Stomach (tissue), 9 donors: ENCODE measurements around the gene SAGE1. TPM values are rescaled to one million over a fixed set of nuclear protein-coding genes. Genes with fewer than 3 reads are reported as not detected.
"Not testable (repeated sequence)": the region's sequence is repeated elsewhere in the genome, so short reads cannot be mapped to it uniquely, and the experiment has no call there.

ENCODE experiments used
- DNase-seq, 2 donors: peaks; one replicate each; pipeline versions ENCODE4 v3.0.0 to v3.0.0-alpha.2; 2013 to 2019
- H3K27ac ChIP-seq, 5 donors: fragments of 200-600 bp in 4 of 5; sonication (generic) in 4 of 5; one replicate each; pipeline ENCODE4 v1.5.1; 2013 to 2019; ENCODE audit warnings: mild to moderate bottlenecking in 1 of 5, moderate library complexity in 1 of 5
- H3K27me3 ChIP-seq, 3 donors: fragments of 200-600 bp; sonication (generic); one replicate each; pipeline ENCODE4 v1.5.1; 2017 to 2019; ENCODE audit warnings: mixed run types in 1 of 3
- H3K36me3 ChIP-seq, 4 donors: fragments of 200-600 bp; sonication (generic); 1 replicate in 3 of 4; 2 replicates in 1 of 4; pipeline ENCODE4 v1.5.1; 2016 to 2019
- H3K4me1 ChIP-seq, 4 donors: fragments of 200-600 bp; sonication (generic); one replicate each; pipeline ENCODE4 v1.5.1; 2016 to 2019
- H3K4me3 ChIP-seq, 4 donors: fragments of 200-600 bp; sonication (generic) in 3 of 4; one replicate each; pipeline ENCODE4 v1.5.1; 2016 to 2019; ENCODE audit warnings: mild to moderate bottlenecking in 1 of 4
- H3K9me3 ChIP-seq, 4 donors: fragments of 200-600 bp; sonication (generic); one replicate each; pipeline ENCODE4 v1.5.1; 2016 to 2019
- EP300 ChIP-seq: sonication (generic); formaldehyde crosslinking; IDR thresholded peaks from one replicate; pipeline ENCODE4 v1.6.1; 2017; ENCODE audit warnings: antibody characterized with exemption
- POLR2A ChIP-seq, 4 donors: fragments of 450-650 bp; IDR thresholded peaks; one replicate each; pipeline ENCODE4 v1.6.1; 2016; ENCODE audit warnings: antibody characterized with exemption in 4 of 4, control low read depth in 2 of 4, mild to moderate bottlenecking in 1 of 4, moderate library complexity in 1 of 4
- POLR2AphosphoS5 ChIP-seq, 3 donors: sonication (generic); formaldehyde crosslinking; IDR thresholded peaks; one replicate each; pipeline ENCODE4 v1.6.1; 2016; ENCODE audit warnings: antibody characterized with exemption in 3 of 3
- WGBS, 5 donors: extraction: QIAGEN DNeasy Blood & Tissue Kit in 3 of 5; methylation state at CpG; one replicate each; pipeline versions ENCODE4 v1.1.5 to v1.1.7; 2013 to 2018; 5-methylcytosine and 5-hydroxymethylcytosine counted together
- intact Hi-C: fragments of 100-400 bp; cut with DNase I; formaldehyde crosslinking; loops from one replicate; pipeline ENCODE4 v1.15.1; 2023; ENCODE audit warnings: low total_unique reads
- polyA plus RNA-seq, 3 donors: library from polyadenylated mRNA; stranded (reverse); fragments of 200-250 nt; gene quantifications; one replicate each; pipeline ENCODE4 v1.2.3, GENCODE V29; 2013
- total RNA-seq, 5 donors: library from RNA; depleted of rRNA; stranded (reverse); fragments of >200 nt; gene quantifications; one replicate each; pipeline versions ENCODE4 v1.1.0 to v1.2.3, GENCODE V29; 2014 to 2016
- TF ChIP-seq, protein P1 (sequence below), 7 experiments: fragments of 450-650 bp in 4 of 7; fragments of 200-600 bp in 3 of 7; sonication (generic) in 3 of 7; IDR thresholded peaks; one replicate each; pipeline ENCODE4 v1.5.1; 2016 to 2019; ENCODE audit warnings: antibody characterized with exemption in 7 of 7, control low read depth in 2 of 7, mild to moderate bottlenecking in 1 of 7
- donor health status: healthy with polysubstance abuse.
- donor health status: Bipolar disorder and iron deficiency.
- donor health status: healthy.

Gene SAGE1
- total and polyA plus RNA-seq, 8 donors: not detected

DNA sequence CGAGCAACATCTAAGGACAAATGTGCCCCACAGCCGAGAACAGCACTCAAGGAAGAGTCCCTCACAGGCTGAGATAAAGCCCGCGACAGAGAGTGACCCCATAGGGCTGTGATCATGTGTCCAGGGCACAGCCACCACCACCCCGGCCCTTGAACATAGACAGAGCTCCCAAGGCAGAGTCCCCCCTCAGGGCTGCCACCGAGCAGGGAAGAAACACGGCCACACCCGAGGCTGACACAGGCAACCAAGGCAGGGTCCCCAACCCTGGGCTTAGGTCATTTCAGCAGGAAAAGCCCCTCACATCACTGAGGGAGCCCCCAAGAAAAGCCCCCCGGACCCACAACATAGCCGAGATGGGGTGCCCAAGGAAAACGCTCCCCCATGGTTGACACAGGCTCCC, 735 bp upstream of the SAGE1 start:
- Histone ChIP-seq H3K27ac (no peak overlapping the region), H3K9me3 (peaks cover 0 to 24% (median 7%) of the 10 kb centered on the region in 4 donors), H3K36me3 (no peaks in the 10 kb centered on the region), H3K27me3 (no peaks in the 10 kb centered on the region), H3K4me1 (no peaks in the 10 kb centered on the region), H3K4me3 (no peak overlapping the region)
- DNase-seq: no peak
- intact Hi-C loops: no loop called here
- no peak for TF ChIP-seq POLR2AphosphoS5 (IDR thresholded peaks at IDR 0.05)
- no peak for TF ChIP-seq EP300
- no peak for TF ChIP-seq POLR2A (IDR thresholded peaks at IDR 0.05)
- TF ChIP-seq, protein P1, sequence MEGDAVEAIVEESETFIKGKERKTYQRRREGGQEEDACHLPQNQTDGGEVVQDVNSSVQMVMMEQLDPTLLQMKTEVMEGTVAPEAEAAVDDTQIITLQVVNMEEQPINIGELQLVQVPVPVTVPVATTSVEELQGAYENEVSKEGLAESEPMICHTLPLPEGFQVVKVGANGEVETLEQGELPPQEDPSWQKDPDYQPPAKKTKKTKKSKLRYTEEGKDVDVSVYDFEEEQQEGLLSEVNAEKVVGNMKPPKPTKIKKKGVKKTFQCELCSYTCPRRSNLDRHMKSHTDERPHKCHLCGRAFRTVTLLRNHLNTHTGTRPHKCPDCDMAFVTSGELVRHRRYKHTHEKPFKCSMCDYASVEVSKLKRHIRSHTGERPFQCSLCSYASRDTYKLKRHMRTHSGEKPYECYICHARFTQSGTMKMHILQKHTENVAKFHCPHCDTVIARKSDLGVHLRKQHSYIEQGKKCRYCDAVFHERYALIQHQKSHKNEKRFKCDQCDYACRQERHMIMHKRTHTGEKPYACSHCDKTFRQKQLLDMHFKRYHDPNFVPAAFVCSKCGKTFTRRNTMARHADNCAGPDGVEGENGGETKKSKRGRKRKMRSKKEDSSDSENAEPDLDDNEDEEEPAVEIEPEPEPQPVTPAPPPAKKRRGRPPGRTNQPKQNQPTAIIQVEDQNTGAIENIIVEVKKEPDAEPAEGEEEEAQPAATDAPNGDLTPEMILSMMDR (IDR thresholded peaks at IDR 0.05): no peak
- WGBS, 5 donors: 87 to 94% (median 92%) methylated on average over 4 to 11 of the region's 11 CpGs

- no peaks in the 10 kb centered on the region for H3K4me1 ChIP-seq
- intact Hi-C loops: no loop called here
- 64 to 87% (median 70%) methylated on average over 5 of the region's 5 CpGs for WGBS, 5 donors
- H3K4me3 ChIP-seq: no peak overlapping the region
- no peaks in the 10 kb centered on the region for H3K9me3 ChIP-seq
- H3K36me3 ChIP-seq: no peaks in the 10 kb centered on the region
- no peaks in the 10 kb centered on the region for H3K27me3 ChIP-seq
- no peak for DNase-seq
- H3K27ac ChIP-seq: no peak overlapping the region
- TF ChIP-seq EP300 (no peak), POLR2A (IDR thresholded peaks at IDR 0.05) (no peak), POLR2AphosphoS5 (IDR thresholded peaks at IDR 0.05) (no peak)
- TF ChIP-seq, protein P1 (IDR thresholded peaks at IDR 0.05): no peak
These were observed 16.7 kb downstream of the SAGE1 start for GRCh38 chrX:135910251-135910650.

DNA sequence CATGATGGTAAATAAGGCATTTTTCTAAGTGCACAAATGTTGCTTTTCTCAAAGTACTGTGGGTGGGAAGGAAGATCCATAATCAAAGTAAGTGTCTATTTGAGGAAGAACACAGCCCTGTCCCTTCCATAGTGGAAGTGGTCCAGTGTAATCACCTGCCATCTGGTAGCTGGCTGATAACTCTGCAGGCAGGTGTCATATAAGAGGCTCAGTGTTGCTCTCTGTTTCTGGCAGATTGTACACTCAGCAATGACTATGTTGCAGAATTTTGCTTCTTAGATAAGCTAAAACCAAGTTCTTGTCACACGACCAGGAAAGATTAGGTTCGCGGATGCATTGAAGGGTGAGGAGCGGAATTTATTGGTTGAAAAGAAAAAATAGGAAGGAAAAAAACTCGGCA, 20.9 kb downstream of the SAGE1 start:
- WGBS, 5 donors: 78 to 92% (median 83%) methylated on average over 3 to 5 of the region's 5 CpGs
- Histone ChIP-seq H3K27me3 (peaks cover 0 to 4% (median 0%) of the 10 kb centered on the region in 3 donors), H3K9me3 (no peaks in the 10 kb centered on the region), H3K27ac (no peak overlapping the region), H3K4me1 (no peaks in the 10 kb centered on the region), H3K4me3 (no peak overlapping the region), H3K36me3 (no peaks in the 10 kb centered on the region)
- DNase-seq: no peak
- intact Hi-C loops: no loop called here
- TF ChIP-seq POLR2AphosphoS5 (IDR thresholded peaks at IDR 0.05): no peak
- TF ChIP-seq POLR2A (IDR thresholded peaks at IDR 0.05): no peak
- no peak for TF ChIP-seq EP300
- TF ChIP-seq, protein P1 (IDR thresholded peaks at IDR 0.05): no peak

- H3K36me3 ChIP-seq, H3K9me3 ChIP-seq, H3K4me3 ChIP-seq, DNase-seq, intact Hi-C loops, H3K4me1 ChIP-seq, H3K27me3 ChIP-seq, H3K27ac ChIP-seq: not testable (repeated sequence)
- WGBS, 5 donors: 15 to 47% (median 31%) methylated on average over 1 of the region's 1 CpG
These were observed 27.0 kb downstream of the SAGE1 start for GRCh38 chrX:135920516-135920915.

DNA sequence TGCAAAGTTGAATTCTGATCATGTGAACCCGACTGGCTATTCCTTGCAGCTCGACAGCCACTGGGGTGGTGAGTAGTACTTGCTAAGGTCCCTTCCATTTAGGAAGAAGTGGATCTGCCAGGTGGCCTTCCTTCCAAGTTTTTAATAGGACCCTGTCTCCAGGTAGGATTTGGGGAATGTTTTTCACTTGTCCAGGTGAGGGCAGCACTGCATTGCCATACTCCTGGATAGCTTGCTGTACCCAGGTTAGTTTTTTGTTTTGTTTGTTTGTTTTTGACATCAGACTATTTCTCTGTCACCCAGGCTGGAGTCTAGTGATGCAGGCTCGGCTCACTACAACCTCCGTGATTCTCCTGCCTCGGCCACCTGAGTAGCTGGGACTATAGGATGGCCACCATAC, 29.8 kb downstream of the SAGE1 start:
- no peak for DNase-seq
- no peak for TF ChIP-seq POLR2AphosphoS5 (IDR thresholded peaks at IDR 0.05)
- no peak for TF ChIP-seq EP300
- TF ChIP-seq POLR2A (IDR thresholded peaks at IDR 0.05): no peak
- TF ChIP-seq, protein P1 (IDR thresholded peaks at IDR 0.05): no peak
- no peak overlapping the region for H3K4me3 ChIP-seq
- H3K27ac ChIP-seq: no peak overlapping the region
- no peaks in the 10 kb centered on the region for H3K36me3 ChIP-seq
- intact Hi-C loops: no loop called here
- no peaks in the 10 kb centered on the region for H3K4me1 ChIP-seq
- WGBS, 5 donors: 49 to 78% (median 76%) methylated on average over 5 of the region's 5 CpGs
- H3K9me3 ChIP-seq: no peaks in the 10 kb centered on the region
- no peaks in the 10 kb centered on the region for H3K27me3 ChIP-seq
